Hepatocyte (in vitro differentiated cells): ENCODE measurements around the gene THAP4. TPM values are rescaled to one million over a fixed set of nuclear protein-coding genes. Genes with fewer than 3 reads are reported as not detected.
"Not testable (repeated sequence)": the region's sequence is repeated elsewhere in the genome, so short reads cannot be mapped to it uniquely, and the experiment has no call there.

Experiments
- DNase-seq: peaks from one replicate; pipeline ENCODE4 v3.0.0-alpha.2; 2016; ENCODE audit warnings: low spot score
- H2AFZ ChIP-seq: fragments of 200-600 bp; sonication (generic); 2 replicates; pipeline ENCODE4 v1.6.0; 2016; ENCODE audit warnings: antibody characterized with exemption, mild to moderate bottlenecking
- H3K27ac ChIP-seq: fragments of 200-600 bp; sonication (generic); 2 replicates; pipeline ENCODE4 v1.5.1; 2016; ENCODE audit warnings: mild to moderate bottlenecking
- H3K27me3 ChIP-seq: fragments of 200-600 bp; sonication (generic); 2 replicates; pipeline ENCODE4 v1.6.1; 2016
- H3K36me3 ChIP-seq: fragments of 200-600 bp; sonication (generic); replicated peaks from 2 replicates; pipeline ENCODE4 v1.5.1; 2016; ENCODE audit warnings: low read depth; ENCODE audit not compliant: insufficient read depth
- H3K4me1 ChIP-seq: fragments of 200-600 bp; sonication (generic); 2 replicates; pipeline ENCODE4 v1.5.1; 2016; ENCODE audit warnings: mild to moderate bottlenecking, moderate library complexity; ENCODE audit not compliant: insufficient read depth
- H3K4me2 ChIP-seq: fragments of 200-600 bp; sonication (generic); 2 replicates; pipeline ENCODE4 v1.6.0; 2016
- H3K4me3 ChIP-seq: fragments of 200-600 bp; sonication (generic); 2 replicates; pipeline ENCODE4 v1.5.1; 2016; ENCODE audit warnings: mild to moderate bottlenecking
- H3K79me2 ChIP-seq: fragments of 200-600 bp; sonication (generic); 2 replicates; pipeline ENCODE4 v1.6.0; 2017; ENCODE audit warnings: mild to moderate bottlenecking
- H3K9me2 ChIP-seq: fragments of 200-600 bp; sonication (generic); replicated peaks from 2 replicates; pipeline ENCODE4 v1.6.0; 2017; ENCODE audit warnings: mild to moderate bottlenecking; ENCODE audit not compliant: insufficient read depth
- H3K9me3 ChIP-seq: fragments of 200-600 bp; sonication (generic); 2 replicates; pipeline ENCODE4 v1.5.1; 2016; ENCODE audit warnings: low read depth, mild to moderate bottlenecking
- H4K20me1 ChIP-seq: fragments of 200-600 bp; sonication (generic); 2 replicates; pipeline ENCODE4 v1.6.0; 2016; ENCODE audit warnings: mild to moderate bottlenecking; ENCODE audit not compliant: insufficient read depth, poor library complexity, severe bottlenecking
- CTCF ChIP-seq: fragments of 200-600 bp; sonication (generic); IDR thresholded peaks from 2 replicates; pipeline ENCODE4 v1.5.1; 2016; ENCODE audit warnings: antibody characterized with exemption, mild to moderate bottlenecking; ENCODE audit not compliant: poor library complexity
- EZH2 ChIP-seq: fragments of 200-600 bp; sonication (generic); IDR thresholded peaks from 2 replicates; pipeline ENCODE4 v1.6.1; 2016; ENCODE audit warnings: antibody characterized with exemption, mild to moderate bottlenecking, borderline replicate concordance
- EZH2phosphoT487 ChIP-seq: fragments of 200-600 bp; sonication (generic); IDR thresholded peaks from one replicate; pipeline ENCODE4 v1.6.1; 2018; ENCODE audit warnings: antibody characterized with exemption, mild to moderate bottlenecking, low read depth, moderate library complexity; ENCODE audit not compliant: unreplicated experiment, severe bottlenecking
- WGBS: methylation state at CpG from one replicate; pipeline ENCODE4 v1.1.6; 2016; ENCODE audit warnings: low lambda C conversion rate; ENCODE audit errors: missing lambda C conversion rate; 5-methylcytosine and 5-hydroxymethylcytosine counted together
- polyA plus RNA-seq: library from polyadenylated mRNA; unstranded; fragments of >200 nt; fragmentation: Nextera tagmentation; extraction: Ambion mirVana; gene quantifications from 2 replicates; pipeline ENCODE4 v1.2.1, GENCODE V29; 2016
- total RNA-seq: library from RNA; depleted of rRNA; stranded (reverse); fragments of >200 nt; gene quantifications from 2 replicates; pipeline ENCODE4 v1.2.3, GENCODE V29; 2014

THAP4 gene
- total and polyA plus RNA-seq, 2 experiments from 2014 or later, result 43.2 to 58.1 TPM

- peaks cover 9% of the 10 kb centered on the region for H3K4me1 ChIP-seq
- 88% methylated on average over 4 of the region's 5 CpGs for WGBS
- H3K4me2 ChIP-seq, result no peak overlapping the region
- no peaks in the 10 kb centered on the region for H3K9me3 ChIP-seq
- no peaks in the 10 kb centered on the region for H3K9me2 ChIP-seq
- no peak overlapping the region for H2AFZ ChIP-seq
- H3K27me3 ChIP-seq, result no peaks in the 10 kb centered on the region
- no peaks in the 10 kb centered on the region for H4K20me1 ChIP-seq
- no peaks in the 10 kb centered on the region for H3K79me2 ChIP-seq
- no peak overlapping the region for H3K27ac ChIP-seq
- no peak for TF ChIP-seq EZH2
- TF ChIP-seq CTCF, result no peak
- no peak for TF ChIP-seq EZH2phosphoT487
- H3K36me3 ChIP-seq, result no peaks in the 10 kb centered on the region
- no peak overlapping the region for H3K4me3 ChIP-seq
- no peak for DNase-seq
These were observed 61.2 kb downstream of the THAP4 start for GRCh38 chr2:241575624-241576292.

GRCh38 chr2:241574911-241575623 is 61.9 kb downstream of the THAP4 start:
- Histone ChIP-seq H3K27ac (no peak overlapping the region), H4K20me1 (no peaks in the 10 kb centered on the region), H3K4me3 (no peak overlapping the region), H3K79me2 (no peaks in the 10 kb centered on the region), H3K9me2 (no peaks in the 10 kb centered on the region), H3K9me3 (no peaks in the 10 kb centered on the region), H3K36me3 (no peaks in the 10 kb centered on the region), H3K4me1 (peaks cover 9% of the 10 kb centered on the region), H3K4me2 (no peak overlapping the region), H2AFZ (no peak overlapping the region), H3K27me3 (no peaks in the 10 kb centered on the region)
- TF ChIP-seq CTCF, result no peak
- TF ChIP-seq EZH2, result no peak
- TF ChIP-seq EZH2phosphoT487, result no peak
- DNase-seq, result no peak
- WGBS, result 92% methylated on average over 7 of the region's 7 CpGs

- H3K36me3 ChIP-seq, result no peaks in the 10 kb centered on the region
- TF ChIP-seq EZH2 (no peak), CTCF (no peak), EZH2phosphoT487 (no peak)
- 96% methylated on average over 12 of the region's 12 CpGs for WGBS
These were observed 63.2 kb downstream of the THAP4 start for GRCh38 chr2:241573741-241574140.

GRCh38 chr2:241572915-241573651 is 63.9 kb downstream of the THAP4 start:
- H3K4me2 ChIP-seq, H3K9me2 ChIP-seq, H3K9me3 ChIP-seq, H3K79me2 ChIP-seq, H3K27ac ChIP-seq, H3K36me3 ChIP-seq, H3K4me3 ChIP-seq, H2AFZ ChIP-seq, H3K27me3 ChIP-seq, DNase-seq, H4K20me1 ChIP-seq, H3K4me1 ChIP-seq: not testable (repeated sequence)
- 93% methylated on average over 8 of the region's 20 CpGs for WGBS

More at GRCh38 chr2:241573741-241574140, 63.2 kb downstream of the THAP4 start:
- H3K4me3 ChIP-seq, result no peak overlapping the region
- H3K79me2 ChIP-seq, result no peaks in the 10 kb centered on the region
- no peaks in the 10 kb centered on the region for H3K9me3 ChIP-seq
- no peak overlapping the region for H2AFZ ChIP-seq
- H4K20me1 ChIP-seq, result no peaks in the 10 kb centered on the region
- peaks cover 9% of the 10 kb centered on the region for H3K4me1 ChIP-seq
- DNase-seq, result no peak
- H3K27me3 ChIP-seq, result no peaks in the 10 kb centered on the region
- no peak overlapping the region for H3K4me2 ChIP-seq
- H3K27ac ChIP-seq, result no peak overlapping the region
- no peaks in the 10 kb centered on the region for H3K9me2 ChIP-seq
